ENCODE results near the gene HEPACAM2. TPM values are rescaled to one million over a fixed set of nuclear protein-coding genes. Genes with fewer than 3 reads are reported as not detected.
A peak's percentile ranks its signal among the peaks of the same experiment; 100 is the strongest.

HEPACAM2 gene
- total RNA-seq, 1 donor from 2014 or later: not detected

DNA sequence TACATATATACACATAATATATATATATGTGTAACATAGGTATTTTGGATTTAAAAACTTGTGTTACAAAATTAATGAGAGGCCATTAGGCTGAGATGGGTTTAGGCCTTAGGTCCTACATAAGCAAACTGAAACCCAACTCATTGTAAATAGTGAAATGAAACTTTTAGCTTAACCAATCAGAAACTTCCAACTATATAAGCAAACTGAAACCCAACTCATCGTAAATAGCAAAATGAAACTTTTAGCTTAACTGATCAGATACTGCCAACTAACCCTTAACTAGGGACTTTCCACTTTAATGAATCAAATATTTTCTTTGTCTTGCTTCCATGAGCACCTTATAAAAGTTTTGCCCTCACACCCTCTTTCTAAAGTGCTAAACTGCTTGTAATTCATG, 60.8 kb downstream of the HEPACAM2 start:
- peaks cover 23% of the 10 kb centered on the region for H3K4me1 Mint-ChIP-seq
- ATAC-seq (ENCODE audit: low read depth): peak; percentile 97
- POLR2A ChIA-PET: interaction anchor here (1.0 to 1.8 kb wide), 2 partner anchors 18 to 48 kb away, joined by 3 to 8 read pairs; partner anchors contain the start of genes SAMD9 and SAMD9L
- no peaks in the 10 kb centered on the region for H3K27me3 Mint-ChIP-seq
- H3K27ac Mint-ChIP-seq: peak overlapping the region; percentile 86
- intact Hi-C loops (cut with micrococcal nuclease): loop anchor here (1.0 kb wide), 4 partner anchors 17 to 637 kb away; partner anchors contain the start of genes PEX1, RBM48 and SAMD9L
- TF ChIP-seq, protein P1, sequence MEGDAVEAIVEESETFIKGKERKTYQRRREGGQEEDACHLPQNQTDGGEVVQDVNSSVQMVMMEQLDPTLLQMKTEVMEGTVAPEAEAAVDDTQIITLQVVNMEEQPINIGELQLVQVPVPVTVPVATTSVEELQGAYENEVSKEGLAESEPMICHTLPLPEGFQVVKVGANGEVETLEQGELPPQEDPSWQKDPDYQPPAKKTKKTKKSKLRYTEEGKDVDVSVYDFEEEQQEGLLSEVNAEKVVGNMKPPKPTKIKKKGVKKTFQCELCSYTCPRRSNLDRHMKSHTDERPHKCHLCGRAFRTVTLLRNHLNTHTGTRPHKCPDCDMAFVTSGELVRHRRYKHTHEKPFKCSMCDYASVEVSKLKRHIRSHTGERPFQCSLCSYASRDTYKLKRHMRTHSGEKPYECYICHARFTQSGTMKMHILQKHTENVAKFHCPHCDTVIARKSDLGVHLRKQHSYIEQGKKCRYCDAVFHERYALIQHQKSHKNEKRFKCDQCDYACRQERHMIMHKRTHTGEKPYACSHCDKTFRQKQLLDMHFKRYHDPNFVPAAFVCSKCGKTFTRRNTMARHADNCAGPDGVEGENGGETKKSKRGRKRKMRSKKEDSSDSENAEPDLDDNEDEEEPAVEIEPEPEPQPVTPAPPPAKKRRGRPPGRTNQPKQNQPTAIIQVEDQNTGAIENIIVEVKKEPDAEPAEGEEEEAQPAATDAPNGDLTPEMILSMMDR (IDR thresholded peaks at IDR 0.05): no peak
- DNase-seq: no peak
- CTCF ChIA-PET: interaction anchor here (1.1 kb wide), 1 partner anchor 63 kb away, joined by 3 read pairs; no protein-coding TSS in a partner anchor
- peaks cover 22% of the 10 kb centered on the region for H3K9me3 Mint-ChIP-seq
- H3K36me3 Mint-ChIP-seq (ENCODE audit: low read depth): peaks cover 3% of the 10 kb centered on the region
- peak overlapping the region; percentile 47 for H3K4me3 Mint-ChIP-seq

DNA sequence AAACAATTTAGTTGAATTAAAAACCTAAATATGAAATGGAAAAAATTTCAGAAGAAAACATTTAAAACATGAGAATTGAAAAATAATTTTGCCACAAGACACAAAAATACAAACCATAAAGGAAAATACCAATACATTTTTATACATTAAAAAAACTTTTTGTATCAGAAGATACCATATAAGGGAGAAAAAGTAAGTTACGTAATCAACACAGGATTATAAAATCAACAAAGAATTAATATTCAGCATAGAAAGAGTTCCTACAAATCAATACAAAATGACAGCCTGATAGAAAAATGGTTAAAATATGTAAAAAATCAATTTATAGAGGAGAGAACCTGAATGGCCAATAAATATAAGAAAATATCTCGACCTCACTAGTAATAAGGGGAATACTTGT, 61.5 kb downstream of the HEPACAM2 start:
- ChIA-PET POLR2A (no interaction called here), CTCF (no interaction called here)
- ATAC-seq (ENCODE audit: low read depth) (no peak), DNase-seq (no peak)
- no peaks in the 10 kb centered on the region for H3K27me3 Mint-ChIP-seq
- peaks cover 22% of the 10 kb centered on the region for H3K9me3 Mint-ChIP-seq
- TF ChIP-seq, protein P1 (IDR thresholded peaks at IDR 0.05): no peak
- intact Hi-C loops (cut with micrococcal nuclease): loop anchor here (1.0 kb wide), 4 partner anchors 16 to 636 kb away; partner anchors contain the start of genes PEX1, RBM48 and SAMD9L
- no peak overlapping the region for H3K4me3 Mint-ChIP-seq
- peaks cover 3% of the 10 kb centered on the region for H3K36me3 Mint-ChIP-seq (ENCODE audit: low read depth)
- H3K27ac Mint-ChIP-seq: peak overlapping the region; percentile 86
- H3K4me1 Mint-ChIP-seq: peaks cover 23% of the 10 kb centered on the region

DNA sequence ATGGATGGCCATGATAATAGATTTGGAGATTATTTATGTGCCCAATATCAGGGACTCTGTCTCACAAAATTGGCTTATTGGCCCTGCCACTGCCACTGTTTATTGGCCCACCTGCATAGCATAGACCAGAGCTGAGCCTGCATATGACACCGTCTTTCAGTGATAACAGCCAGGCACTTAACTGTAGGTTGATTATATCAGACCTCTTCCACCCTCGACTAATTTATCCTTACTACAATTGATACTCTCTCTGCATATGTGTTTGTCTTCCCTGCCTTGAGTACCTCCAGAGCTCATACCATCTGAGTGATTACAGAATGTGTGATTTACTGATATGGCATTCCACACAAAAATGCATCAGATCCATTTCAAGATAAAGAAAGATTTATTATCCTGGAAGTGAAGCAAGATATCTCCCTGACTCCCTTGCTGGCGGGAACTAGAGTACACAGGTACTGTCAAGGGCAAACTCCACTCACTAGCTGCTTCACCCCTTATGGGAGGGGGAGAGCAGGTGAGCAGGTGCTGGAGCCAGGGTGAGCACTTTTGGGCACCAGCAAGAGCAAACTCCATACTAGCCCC, 65.0 kb downstream of the HEPACAM2 start:
- H3K4me3 Mint-ChIP-seq: no peak overlapping the region
- ChIA-PET POLR2A (no interaction called here), CTCF (interaction anchor here (1.4 kb wide), 1 partner anchor 43 kb away, joined by 3 read pairs; the partner anchor contains the start of gene SAMD9)
- DNase-seq: no peak
- H3K9me3 Mint-ChIP-seq: peaks cover 9% of the 10 kb centered on the region
- H3K27me3 Mint-ChIP-seq: no peaks in the 10 kb centered on the region
- TF ChIP-seq, protein P1 (IDR thresholded peaks at IDR 0.05): no peak
- H3K27ac Mint-ChIP-seq: no peak overlapping the region
- H3K4me1 Mint-ChIP-seq: peaks cover 14% of the 10 kb centered on the region
- H3K36me3 Mint-ChIP-seq (ENCODE audit: low read depth): no peaks in the 10 kb centered on the region
- no peak for ATAC-seq (ENCODE audit: low read depth)
- intact Hi-C loops (cut with micrococcal nuclease): no loop called here

DNA sequence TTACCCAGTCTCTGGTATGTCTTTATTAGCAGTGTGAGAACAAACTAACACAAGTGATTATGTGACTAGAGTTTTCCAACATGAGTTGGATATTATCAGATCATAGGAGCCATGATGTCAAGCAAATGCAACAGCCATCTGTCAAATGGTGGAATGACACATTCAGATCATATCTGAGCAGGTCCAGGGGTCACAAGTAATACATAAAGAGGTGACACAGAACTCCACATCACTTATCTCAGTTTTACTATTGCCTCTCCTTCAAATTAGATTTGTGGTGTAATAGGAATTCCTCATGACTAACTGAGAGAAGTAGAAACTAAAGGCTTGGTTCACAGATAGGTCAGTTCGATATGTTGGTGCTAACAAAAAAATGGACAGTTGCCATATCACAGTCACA, 65.9 kb downstream of the HEPACAM2 start:
- H3K36me3 Mint-ChIP-seq (ENCODE audit: low read depth): no peaks in the 10 kb centered on the region
- no peaks in the 10 kb centered on the region for H3K27me3 Mint-ChIP-seq
- DNase-seq (no peak), ATAC-seq (ENCODE audit: low read depth) (no peak)
- intact Hi-C loops (cut with micrococcal nuclease): no loop called here
- ChIA-PET CTCF (no interaction called here), POLR2A (no interaction called here)
- peaks cover 9% of the 10 kb centered on the region for H3K9me3 Mint-ChIP-seq
- no peak overlapping the region for H3K4me3 Mint-ChIP-seq
- TF ChIP-seq, protein P1 (IDR thresholded peaks at IDR 0.05): no peak
- H3K4me1 Mint-ChIP-seq: peaks cover 6% of the 10 kb centered on the region
- H3K27ac Mint-ChIP-seq: no peak overlapping the region

DNA sequence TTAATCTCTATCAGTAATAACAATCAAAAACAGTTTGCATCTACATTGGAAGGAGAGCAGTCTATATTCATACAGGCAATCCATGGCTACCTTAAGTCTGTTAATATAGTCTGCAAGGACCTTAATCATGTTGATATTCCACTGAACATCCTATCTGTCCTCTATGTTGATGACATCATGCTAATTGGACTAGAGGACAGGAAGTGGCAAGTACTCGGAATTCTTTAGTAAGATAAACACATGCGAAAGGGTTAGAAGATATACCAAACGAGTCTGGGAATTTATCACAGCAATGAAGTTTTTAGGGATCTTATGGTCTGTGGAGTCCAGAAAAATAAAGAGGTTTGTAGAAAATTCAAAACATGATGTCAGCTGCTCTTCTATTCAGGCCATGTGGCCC, 66.8 kb downstream of the HEPACAM2 start:
- ChIA-PET POLR2A (interaction anchor here (0.5 kb wide), 1 partner anchor 9 kb away, joined by 5 read pairs; no protein-coding TSS in a partner anchor), CTCF (no interaction called here)
- ATAC-seq (ENCODE audit: low read depth) (no peak), DNase-seq (no peak)
- Mint-ChIP-seq H3K27ac (no peak overlapping the region), H3K4me1 (no peaks in the 10 kb centered on the region), H3K36me3 (ENCODE audit: low read depth) (no peaks in the 10 kb centered on the region), H3K27me3 (no peaks in the 10 kb centered on the region), H3K4me3 (no peak overlapping the region), H3K9me3 (peaks cover 9% of the 10 kb centered on the region)
- intact Hi-C loops (cut with micrococcal nuclease): no loop called here
- TF ChIP-seq, protein P1 (IDR thresholded peaks at IDR 0.05): no peak
